H9 (cell line): ENCODE data around the gene METTL4. TPM values are rescaled to one million over a fixed set of nuclear protein-coding genes. Genes with fewer than 3 reads are reported as not detected.

Experiments
- DNase-seq: peaks from one replicate; pipeline ENCODE4 v3.0.0-alpha.2; 2017
- H2AFZ ChIP-seq: one replicate; pipeline ENCODE4 v1.6.1; 2013; ENCODE audit warnings: mild to moderate bottlenecking, low read length, control low read depth, moderate library complexity
- H2AK5ac ChIP-seq: 2 replicates; pipeline ENCODE4 v1.6.1; 2013; ENCODE audit warnings: low read length, control low read depth, mixed read lengths; ENCODE audit not compliant: insufficient read length
- H2BK120ac ChIP-seq: one replicate; pipeline ENCODE4 v1.6.1; 2013; ENCODE audit warnings: low read depth, mild to moderate bottlenecking, low read length, control low read depth, inconsistent platforms; ENCODE audit not compliant: poor library complexity, severe bottlenecking
- H2BK12ac ChIP-seq: 2 replicates; pipeline ENCODE4 v1.6.1; 2013; ENCODE audit warnings: low read length, control low read depth, mixed read lengths, low read depth; ENCODE audit not compliant: insufficient read length
- H2BK15ac ChIP-seq: 2 replicates; pipeline ENCODE4 v1.6.1; 2013; ENCODE audit warnings: low read depth, low read length, control low read depth
- H2BK20ac ChIP-seq: one replicate; pipeline ENCODE4 v1.6.1; 2013; ENCODE audit warnings: low read depth, mild to moderate bottlenecking, low read length, control low read depth, inconsistent platforms; ENCODE audit not compliant: poor library complexity, severe bottlenecking
- H2BK5ac ChIP-seq: 2 replicates; pipeline ENCODE4 v1.6.1; 2013; ENCODE audit warnings: low read length, control low read depth, mixed read lengths; ENCODE audit not compliant: insufficient read length
- H3K14ac ChIP-seq: 2 replicates; pipeline ENCODE4 v1.6.1; 2013; ENCODE audit warnings: low read length, control low read depth; ENCODE audit not compliant: insufficient read depth
- H3K18ac ChIP-seq: 2 replicates; pipeline ENCODE4 v1.6.1; 2013; ENCODE audit warnings: low read depth, mild to moderate bottlenecking, mixed read lengths, low read length, control low read depth; ENCODE audit not compliant: insufficient read length
- H3K23ac ChIP-seq: 2 replicates; pipeline ENCODE4 v1.6.1; 2013; ENCODE audit warnings: low read length, control low read depth, mixed read lengths, low read depth; ENCODE audit not compliant: insufficient read length
- H3K23me2 ChIP-seq: 2 replicates; pipeline ENCODE4 v1.6.1; 2013; ENCODE audit warnings: low read depth, mild to moderate bottlenecking, mixed read lengths, low read length, control low read depth; ENCODE audit not compliant: insufficient read length, poor library complexity, severe bottlenecking
- H3K27ac ChIP-seq: 2 replicates; pipeline ENCODE4 v1.5.1; 2013; ENCODE audit warnings: low read length, control low read depth, mixed read lengths, low read depth; ENCODE audit not compliant: insufficient read length
- H3K27me3 ChIP-seq: 2 replicates; pipeline ENCODE4 v1.6.1; 2013; ENCODE audit warnings: low read length, control low read depth, inconsistent platforms; ENCODE audit not compliant: insufficient read depth
- H3K4ac ChIP-seq: 2 replicates; pipeline ENCODE4 v1.6.1; 2013; ENCODE audit warnings: low read depth, mild to moderate bottlenecking, control low read depth, inconsistent platforms, low read length, moderate library complexity
- H3K4me1 ChIP-seq: 2 replicates; pipeline ENCODE4 v1.6.1; 2013; ENCODE audit warnings: low read length, control low read depth, inconsistent platforms; ENCODE audit not compliant: insufficient read depth
- H3K4me2 ChIP-seq: 2 replicates; pipeline ENCODE4 v1.6.1; 2013; ENCODE audit warnings: low read length, control low read depth, mixed read lengths; ENCODE audit not compliant: insufficient read length, insufficient read depth
- H3K56ac ChIP-seq: 2 replicates; pipeline ENCODE4 v1.6.1; 2013; ENCODE audit warnings: low read depth, mild to moderate bottlenecking, mixed read lengths, low read length, control low read depth; ENCODE audit not compliant: insufficient read length
- H3K79me1 ChIP-seq: 2 replicates; pipeline ENCODE4 v1.6.1; 2013; ENCODE audit warnings: low read depth, mild to moderate bottlenecking, moderate library complexity, low read length, control low read depth, inconsistent platforms; ENCODE audit not compliant: insufficient read depth, poor library complexity, severe bottlenecking
- H3K79me2 ChIP-seq: 2 replicates; pipeline ENCODE4 v1.6.1; 2013; ENCODE audit warnings: low read length, control low read depth, inconsistent platforms; ENCODE audit not compliant: insufficient read depth
- H3K9ac ChIP-seq: 2 replicates; pipeline ENCODE4 v1.6.1; 2013; ENCODE audit warnings: low read length, control low read depth, mixed read lengths; ENCODE audit not compliant: insufficient read length; ENCODE audit errors: extremely low read depth
- H3K9me3 ChIP-seq: one replicate; pipeline ENCODE4 v1.6.1; 2013; ENCODE audit warnings: low read depth, low read length, inconsistent platforms; ENCODE audit not compliant: control insufficient read depth
- H3T11ph ChIP-seq: one replicate; pipeline ENCODE4 v1.6.1; 2013; ENCODE audit warnings: mild to moderate bottlenecking, low read length, control low read depth, inconsistent platforms
- H4K20me1 ChIP-seq: one replicate; pipeline ENCODE4 v1.6.1; 2013; ENCODE audit not compliant: control insufficient read depth, insufficient read length, insufficient read depth
- H4K5ac ChIP-seq: 2 replicates; pipeline ENCODE4 v1.6.1; 2013; ENCODE audit warnings: low read depth, mild to moderate bottlenecking, mixed read lengths, low read length, control low read depth; ENCODE audit not compliant: insufficient read length
- H4K8ac ChIP-seq: replicated peaks from 2 replicates; pipeline ENCODE4 v1.6.1; 2013; ENCODE audit warnings: low read length, control low read depth, mixed read lengths, low read depth; ENCODE audit not compliant: insufficient read length
- H4K91ac ChIP-seq: 2 replicates; pipeline ENCODE4 v1.6.1; 2013; ENCODE audit warnings: low read depth, mild to moderate bottlenecking, moderate library complexity, mixed read lengths, low read length, control low read depth; ENCODE audit not compliant: insufficient read length
- H3K27ac Mint-ChIP-seq, 3 experiments: 2 replicates in 2 of 3; 3 replicates in 1 of 3; pipeline ENCODE4 v1.8.0; 2020 to 2021; ENCODE audit warnings: mixed read lengths in 3 of 3, mild to moderate bottlenecking in 1 of 3, moderate library complexity in 1 of 3
- H3K27me3 Mint-ChIP-seq: 2 replicates; pipeline ENCODE4 v1.8.0; 2021; ENCODE audit warnings: low read depth, mild to moderate bottlenecking, moderate library complexity, mixed read lengths
- H3K36me3 Mint-ChIP-seq, 3 experiments: 2 replicates in 2 of 3; 3 replicates in 1 of 3; pipeline ENCODE4 v1.8.0; 2020 to 2021; ENCODE audit warnings: low read depth in 3 of 3, mixed read lengths in 3 of 3; ENCODE audit not compliant: insufficient read depth in 1 of 3
- H3K4me1 Mint-ChIP-seq, 2 experiments: 2 replicates each; pipeline ENCODE4 v1.8.0; 2020; ENCODE audit warnings: mixed read lengths in 2 of 2
- H3K4me3 Mint-ChIP-seq, 2 experiments: 2 replicates in 1 of 2; 3 replicates in 1 of 2; pipeline ENCODE4 v1.8.0; 2020 to 2021; ENCODE audit warnings: mild to moderate bottlenecking in 2 of 2, mixed read lengths in 2 of 2, moderate library complexity in 1 of 2
- H3K9me3 Mint-ChIP-seq, 2 experiments: 2 replicates in 1 of 2; 3 replicates in 1 of 2; pipeline ENCODE4 v1.8.0; 2020; ENCODE audit warnings: mild to moderate bottlenecking in 2 of 2, mixed read lengths in 2 of 2, moderate library complexity in 1 of 2
- WGBS: extraction: QIAGEN DNeasy Blood & Tissue Kit; methylation state at CpG from one replicate; pipeline ENCODE4 v1.1.7; 2013; ENCODE audit warnings: missing lambda C conversion rate, low lambda C conversion rate, mixed read lengths; ENCODE audit not compliant: insufficient read length; ENCODE audit errors: extremely low coverage; 5-methylcytosine and 5-hydroxymethylcytosine counted together
- total RNA-seq: library from RNA; stranded (reverse); gene quantifications from 2 replicates; pipeline ENCODE4 v1.2.1, GENCODE V29; 2021
- TF ChIP-seq, protein P1 (sequence below): fragments of 200-600 bp; sonication (generic); conservative IDR thresholded peaks from 3 replicates; pipeline ENCODE4 v1.8.0; 2021; ENCODE audit warnings: antibody characterized with exemption, mild to moderate bottlenecking

The METTL4 gene
- total RNA-seq, 1 experiment from 2014 or later = 14.2 TPM

GRCh38 chr18:2529154-2529553 is 42.2 kb downstream of the METTL4 start:
- no peaks in the 10 kb centered on the region for H3K27me3 Mint-ChIP-seq
- H3K27ac Mint-ChIP-seq = peak overlapping the region in 1 of 3 experiments; percentile 11; a peak in 1 of 7 replicates

More at GRCh38 chr18:2529154-2529553, 42.2 kb downstream of the METTL4 start:
- TF ChIP-seq, protein P1, sequence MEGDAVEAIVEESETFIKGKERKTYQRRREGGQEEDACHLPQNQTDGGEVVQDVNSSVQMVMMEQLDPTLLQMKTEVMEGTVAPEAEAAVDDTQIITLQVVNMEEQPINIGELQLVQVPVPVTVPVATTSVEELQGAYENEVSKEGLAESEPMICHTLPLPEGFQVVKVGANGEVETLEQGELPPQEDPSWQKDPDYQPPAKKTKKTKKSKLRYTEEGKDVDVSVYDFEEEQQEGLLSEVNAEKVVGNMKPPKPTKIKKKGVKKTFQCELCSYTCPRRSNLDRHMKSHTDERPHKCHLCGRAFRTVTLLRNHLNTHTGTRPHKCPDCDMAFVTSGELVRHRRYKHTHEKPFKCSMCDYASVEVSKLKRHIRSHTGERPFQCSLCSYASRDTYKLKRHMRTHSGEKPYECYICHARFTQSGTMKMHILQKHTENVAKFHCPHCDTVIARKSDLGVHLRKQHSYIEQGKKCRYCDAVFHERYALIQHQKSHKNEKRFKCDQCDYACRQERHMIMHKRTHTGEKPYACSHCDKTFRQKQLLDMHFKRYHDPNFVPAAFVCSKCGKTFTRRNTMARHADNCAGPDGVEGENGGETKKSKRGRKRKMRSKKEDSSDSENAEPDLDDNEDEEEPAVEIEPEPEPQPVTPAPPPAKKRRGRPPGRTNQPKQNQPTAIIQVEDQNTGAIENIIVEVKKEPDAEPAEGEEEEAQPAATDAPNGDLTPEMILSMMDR = no peak
- Mint-ChIP-seq H3K4me3 (no peak overlapping the region), H3K9me3 (peaks cover 5 to 11% of the 10 kb centered on the region in 2 experiments; a peak in 4 of 5 replicates), H3K4me1 (peaks cover 2 to 10% of the 10 kb centered on the region in 2 experiments; a peak in 3 of 4 replicates), H3K36me3 (peaks cover 7 to 18% (median 11%) of the 10 kb centered on the region in 3 experiments)
- Histone ChIP-seq H3K23me2 (no peaks in the 10 kb centered on the region), H3K4me1 (no peaks in the 10 kb centered on the region; the same call in 1 of the 2 replicates), H3K56ac (no peak overlapping the region), H3K27me3 (no peaks in the 10 kb centered on the region), H2BK12ac (no peak overlapping the region), H4K91ac (no peak overlapping the region), H2BK120ac (no peak overlapping the region), H3K79me1 (no peaks in the 10 kb centered on the region), H3K23ac (no peak overlapping the region), H3K9ac (no peak overlapping the region), H4K5ac (no peak overlapping the region), H4K8ac (no peak overlapping the region), H2AFZ (no peak overlapping the region), H2AK5ac (no peak overlapping the region), H3K9me3 (no peaks in the 10 kb centered on the region), H3K27ac (no peak overlapping the region), H3K4me2 (no peak overlapping the region), H3K79me2 (no peaks in the 10 kb centered on the region), H3K14ac (no peak overlapping the region), H3K18ac (no peak overlapping the region), H4K20me1 (no peaks in the 10 kb centered on the region), H3T11ph (no peak overlapping the region), H2BK5ac (no peak overlapping the region), H2BK15ac (no peak overlapping the region), H3K4ac (no peak overlapping the region), H2BK20ac (no peak overlapping the region)
- 100% methylated on average over 2 of the region's 7 CpGs for WGBS
- peak; percentile 32 for DNase-seq
